Measurements from ENCODE around the gene SLC31A1. TPM values are rescaled to one million over a fixed set of nuclear protein-coding genes. Genes with fewer than 3 reads are reported as not detected.

Gene SLC31A1
- total and polyA plus RNA-seq, 2 donors (not counting 3 experiments of a cell fraction or from before 2014, with no cell fraction given), result 13.5 to 22.7 TPM

- BruUV-seq (replicated peaks), result no TSS peak
- Histone ChIP-seq H3K79me2 (ENCODE audit: control insufficient read depth, insufficient read depth, low read length) (peaks cover 7% of the 10 kb centered on the region), H3K36me3 (ENCODE audit: control insufficient read depth in 2 of 2, extremely low read depth in 1 of 2, insufficient read depth in 2 of 2, low read length in 2 of 2) (peaks cover 23 to 27% of the 10 kb centered on the region in 2 experiments), H3K4me2 (ENCODE audit: insufficient read depth, low read length) (no peak overlapping the region), H3K27ac (ENCODE audit: insufficient read depth, low read depth, low read length) (no peak overlapping the region), H3K27me3 (ENCODE audit: control insufficient read depth in 2 of 2, insufficient read depth in 2 of 2, low read length in 2 of 2) (no peaks in the 10 kb centered on the region), H3K4me1 (ENCODE audit: control insufficient read depth, extremely low read depth, insufficient read depth, low read length) (peaks cover 3% of the 10 kb centered on the region), H3K9me1 (replicated peaks; ENCODE audit: control insufficient read depth, extremely low read depth, insufficient read depth, low read length) (no peaks in the 10 kb centered on the region), H4K20me1 (replicated peaks; ENCODE audit: control insufficient read depth, extremely low read depth, insufficient read depth, low read length) (no peaks in the 10 kb centered on the region), H3K9me3 (replicated peaks; ENCODE audit: control insufficient read depth, insufficient read depth, low read length) (no peaks in the 10 kb centered on the region), H2AFZ (ENCODE audit: low read depth, low read length) (no peak overlapping the region), H3K4me3 (replicated peaks in 1 of 3; ENCODE audit: insufficient read depth in 1 of 3, low read depth in 1 of 3, low read length in 3 of 3) (no peak overlapping the region), H3K9ac (replicated peaks; ENCODE audit: extremely low read depth, insufficient read depth, low read length) (no peak overlapping the region)
- ChIA-PET POLR2A (no interaction called here), CTCF (no interaction called here)
- no peak for TF ChIP-seq POLR2A (IDR thresholded peaks at IDR 0.05; ENCODE audit: low read depth, low read length)
- no peak for TF ChIP-seq JUN (IDR thresholded peaks at IDR 0.05; ENCODE audit: borderline replicate concordance, insufficient read depth, insufficient read length, low read depth)
- TF ChIP-seq EZH2 (IDR thresholded peaks at IDR 0.05; ENCODE audit: borderline replicate concordance, low read depth, low read length, severe bottlenecking), result no peak
- TF ChIP-seq FOS (IDR thresholded peaks at IDR 0.05; ENCODE audit: borderline replicate concordance, insufficient read depth, low read length), result no peak
- no peak for TF ChIP-seq POLR2AphosphoS5 (IDR thresholded peaks at IDR 0.05; ENCODE audit: insufficient read depth, low read depth, low read length)
- no peak for TF ChIP-seq GATA2 (IDR thresholded peaks at IDR 0.05; ENCODE audit: insufficient read depth, insufficient read length, low read depth, low read length)
- TF ChIP-seq MYC (IDR thresholded peaks at IDR 0.05; ENCODE audit: low read depth, low read length), result no peak
- no peak for TF ChIP-seq MAX (IDR thresholded peaks at IDR 0.05; ENCODE audit: insufficient read depth, insufficient read length)
- TF ChIP-seq CTCF (IDR thresholded peaks at IDR 0.05; ENCODE audit: extremely low read depth in 1 of 2, insufficient read depth in 1 of 2, low read depth in 1 of 2, low read length in 2 of 2), result no peak
- intact Hi-C loops (cut with micrococcal nuclease) (no loop called here), dilution Hi-C loops (cut with MboI; ENCODE audit: extremely low pct_ligation_motif_present, low sequenced_read_pairs) (no loop called here)
- no peak for DNase-seq (ENCODE audit: low read depth, low spot score)
- no peak for FAIRE-seq
Observed at GRCh38 chr9:113281356-113281755, 60.0 kb downstream of the SLC31A1 start.
